Medulla oblongata (tissue), 1 donor: ENCODE results near the gene RGS7.

Experiments used
- DNase-seq: peaks from one replicate; pipeline ENCODE4 v3.0.0-alpha.2; 2015; ENCODE audit errors: extremely low spot score

Gene RGS7

DNA sequence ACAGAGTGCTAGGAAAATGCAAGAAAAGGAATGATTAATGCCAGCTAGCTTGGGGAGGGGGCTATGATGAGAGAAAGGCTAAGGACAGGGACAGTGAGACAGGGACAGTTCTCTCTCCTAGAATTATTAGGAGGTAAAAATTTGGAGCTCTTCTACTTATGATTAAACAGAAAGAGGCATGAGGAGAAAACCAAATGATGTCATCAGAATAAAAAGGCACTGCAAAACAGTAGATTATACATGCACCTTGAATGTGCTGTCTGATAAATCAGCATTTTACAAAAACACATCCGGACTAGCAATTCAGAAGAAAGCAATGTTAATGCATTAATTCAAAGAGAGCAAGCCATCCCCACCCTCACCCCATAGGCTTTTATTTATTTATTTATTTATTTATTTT lies 277.5 kb downstream of the RGS7 start:
- DNase-seq = no peak

DNA sequence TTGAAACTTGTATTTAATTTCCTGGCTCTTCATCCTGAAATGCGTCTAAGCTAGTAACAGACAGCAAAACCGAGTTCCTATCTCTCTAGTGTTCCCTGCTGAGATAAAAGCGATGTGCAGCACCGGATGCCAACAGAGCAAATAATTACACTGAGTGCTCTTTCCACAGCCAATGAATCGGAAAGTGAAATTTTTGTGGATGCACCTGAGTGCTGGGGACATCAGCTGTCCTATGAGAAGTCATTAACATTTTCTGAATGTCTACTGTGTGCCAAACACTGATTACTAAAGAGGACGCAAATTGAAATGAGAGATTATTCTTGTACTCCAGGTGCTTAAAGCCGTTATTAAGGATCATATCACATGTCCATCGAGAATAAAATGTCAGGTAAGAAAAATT lies 278.0 kb downstream of the RGS7 start:
- DNase-seq = no peak

DNA sequence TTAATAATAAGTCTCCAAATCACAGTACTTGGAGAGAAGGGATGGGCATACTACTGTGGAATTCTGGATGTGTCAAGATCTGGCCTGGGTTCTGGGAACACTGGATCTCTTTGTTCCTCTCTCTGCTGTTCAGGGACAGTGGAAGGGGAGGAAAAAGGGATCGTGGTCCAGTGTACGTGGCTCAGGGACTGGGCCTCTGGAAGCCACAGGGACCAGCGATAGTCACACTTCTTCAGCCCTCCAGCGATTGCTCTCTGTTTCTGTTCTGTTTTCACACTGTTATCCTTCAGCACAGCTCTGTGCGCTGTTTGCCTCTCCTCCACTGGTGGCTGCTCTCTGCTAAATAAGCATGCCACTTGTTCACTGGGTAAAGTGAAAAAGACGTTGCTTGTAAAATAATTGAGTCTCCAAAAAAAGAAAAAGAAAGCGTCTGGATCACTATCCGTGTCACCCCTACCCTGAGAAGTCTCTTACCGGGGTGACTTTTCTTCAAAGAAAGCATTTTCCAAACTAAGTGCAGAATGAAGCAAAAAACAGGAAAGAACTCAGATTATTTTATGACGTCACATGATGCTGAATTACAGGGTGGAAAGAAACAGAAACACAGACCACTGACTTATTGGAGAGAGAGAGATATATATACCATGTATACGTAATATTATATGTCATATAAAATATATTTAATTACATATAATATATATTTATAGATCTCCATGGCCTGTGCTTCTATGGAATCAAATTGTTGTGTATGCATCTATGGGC lies 279.4 kb downstream of the RGS7 start:
- peak; percentile 71 for DNase-seq

DNA sequence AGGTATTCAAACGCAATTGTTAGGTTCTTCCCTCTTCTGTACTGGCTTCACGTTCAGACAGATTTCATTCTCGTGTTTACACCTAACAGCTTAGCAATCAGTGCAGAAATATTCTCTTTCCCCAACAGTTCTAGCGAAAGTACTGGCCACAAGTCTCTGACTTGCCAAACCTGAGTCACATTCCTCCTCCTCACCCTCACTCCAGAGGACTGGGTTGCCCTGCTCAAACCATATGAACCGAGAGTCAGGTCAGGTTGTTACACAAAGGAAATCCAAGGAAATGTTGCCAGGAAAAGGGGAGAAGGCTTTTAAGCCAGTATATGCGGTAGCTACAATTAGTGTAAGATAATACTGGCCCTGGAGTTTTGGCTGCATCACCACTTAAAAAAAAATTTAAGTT lies 282.5 kb downstream of the RGS7 start:
- peak; percentile 15 for DNase-seq

DNA sequence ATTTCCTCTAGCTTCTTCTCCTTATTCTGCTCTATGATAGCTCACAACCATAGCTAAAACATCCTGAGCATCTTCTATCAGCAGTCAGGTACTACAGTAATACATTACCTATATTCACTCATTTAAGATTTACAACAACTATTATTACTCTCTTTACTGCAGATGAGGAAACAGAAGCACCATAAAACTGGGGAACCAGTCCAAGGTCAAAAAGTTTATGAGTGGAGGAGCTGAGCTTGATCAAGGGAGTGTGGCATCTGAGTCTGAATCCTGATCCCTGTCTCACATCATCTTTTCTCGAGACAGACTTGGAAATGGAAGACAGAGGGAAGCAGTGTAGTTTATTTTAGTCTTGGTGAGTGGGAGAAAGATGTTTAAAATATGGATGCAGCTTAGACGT lies 288.6 kb downstream of the RGS7 start:
- no peak for DNase-seq

DNA sequence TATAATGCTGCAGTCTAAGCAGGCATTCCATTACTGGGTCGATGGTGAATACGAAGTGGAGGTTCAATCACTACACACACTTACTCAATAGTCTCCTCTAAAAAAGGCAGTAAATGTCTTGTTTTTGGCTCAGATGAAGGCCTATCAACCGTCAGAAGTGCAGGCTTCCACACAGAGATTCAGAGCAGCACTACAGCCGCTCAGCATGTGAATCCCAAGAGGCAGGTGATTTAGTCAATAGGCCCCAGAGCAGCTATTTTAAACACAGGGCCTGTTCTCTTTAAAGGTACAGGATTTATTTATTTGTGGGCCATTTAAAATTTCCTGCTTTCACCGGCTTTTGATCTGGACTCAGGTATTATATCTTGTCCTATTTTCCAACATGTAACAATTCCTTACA lies 293.7 kb downstream of the RGS7 start:
- no peak for DNase-seq

DNA sequence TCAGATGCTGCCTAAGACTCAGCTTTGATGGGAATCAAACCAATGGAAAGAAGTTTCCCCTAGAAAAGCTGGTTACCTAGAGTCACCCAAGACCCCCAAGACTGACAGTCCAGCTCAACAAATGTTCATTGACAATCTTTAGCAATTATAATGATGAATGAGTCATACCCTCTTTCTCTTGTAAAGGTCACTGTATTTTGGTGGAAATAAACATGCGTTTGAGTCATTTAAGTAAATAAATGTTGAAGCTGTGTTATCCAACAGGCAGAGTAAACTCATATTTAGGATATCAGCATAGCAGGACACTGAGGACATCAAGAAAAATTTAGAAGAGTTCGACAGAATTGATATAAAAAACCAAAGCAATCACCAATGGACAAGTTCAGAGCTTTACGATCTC lies 295.9 kb downstream of the RGS7 start:
- no peak for DNase-seq

DNA sequence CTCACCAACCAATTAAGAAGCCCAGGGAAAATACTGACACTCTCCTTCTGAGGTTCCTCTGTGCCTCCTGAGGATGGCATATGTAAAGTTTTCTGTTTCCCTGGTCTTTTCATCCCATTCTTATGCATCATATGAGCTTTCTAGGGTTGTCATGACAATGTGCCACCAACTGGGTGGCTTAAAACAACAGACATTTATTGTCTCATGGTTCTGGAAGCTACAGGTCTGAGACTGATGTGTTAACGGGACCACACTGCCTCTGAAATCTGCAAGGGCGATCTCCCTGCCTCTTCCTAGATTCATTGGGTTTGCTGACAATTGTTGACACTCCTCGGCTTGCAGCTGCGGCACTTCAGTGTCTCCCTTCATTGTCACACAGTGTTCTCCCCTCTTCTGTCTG lies 308.4 kb downstream of the RGS7 start:
- no peak for DNase-seq

DNA sequence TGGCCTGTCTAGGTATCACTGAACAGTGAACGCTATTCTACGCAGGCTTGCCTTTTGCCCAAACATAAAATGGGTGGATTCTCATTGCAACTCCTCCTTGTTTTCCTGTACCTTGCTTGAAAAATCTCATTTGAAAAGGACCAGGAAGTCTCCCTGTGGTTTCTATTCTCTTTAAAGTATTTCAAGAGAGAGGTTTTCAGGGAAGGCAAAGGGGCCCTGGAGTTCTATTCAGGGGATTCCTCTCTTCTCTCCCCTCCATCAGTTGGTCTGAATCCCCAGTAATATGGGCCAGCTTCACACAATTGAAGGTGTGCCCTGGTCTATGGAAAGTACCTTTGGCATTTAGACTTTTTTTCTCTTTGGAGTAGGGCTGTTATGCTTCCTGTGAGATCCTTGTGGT lies 311.3 kb downstream of the RGS7 start:
- no peak for DNase-seq

DNA sequence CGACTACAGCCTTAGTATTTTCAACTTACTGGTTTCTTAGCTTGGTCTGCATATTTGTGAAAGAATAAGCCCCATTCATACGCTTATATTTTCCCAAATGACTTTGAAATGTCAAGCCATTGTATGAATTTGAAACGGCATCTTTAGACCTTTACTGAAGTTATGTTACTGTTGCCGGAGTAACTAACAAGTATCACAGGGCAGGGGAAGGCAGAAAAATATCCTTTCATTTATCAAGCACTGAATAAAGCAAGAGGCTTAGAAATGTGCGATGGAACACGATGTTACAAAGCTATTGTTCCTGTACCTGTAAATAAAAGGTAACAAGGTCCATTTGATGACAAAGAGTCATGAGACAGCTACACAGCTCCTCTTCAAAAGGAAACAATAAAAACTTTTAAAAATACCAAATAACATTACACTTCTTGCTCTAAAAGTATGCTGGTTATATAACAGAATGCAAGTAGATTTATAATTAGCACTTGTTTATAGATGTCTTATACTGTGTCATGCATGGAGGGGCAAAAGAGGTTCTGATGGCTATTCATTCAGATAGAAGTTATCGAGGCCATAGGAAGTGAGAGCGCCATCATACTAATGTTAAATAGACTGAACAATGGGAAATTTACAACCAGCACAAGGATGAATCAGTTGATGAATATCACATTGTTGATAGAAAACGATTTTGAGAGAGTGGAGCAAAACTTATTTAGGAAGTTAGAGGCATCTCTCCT lies 322.6 kb downstream of the RGS7 start:
- DNase-seq = no peak

DNA sequence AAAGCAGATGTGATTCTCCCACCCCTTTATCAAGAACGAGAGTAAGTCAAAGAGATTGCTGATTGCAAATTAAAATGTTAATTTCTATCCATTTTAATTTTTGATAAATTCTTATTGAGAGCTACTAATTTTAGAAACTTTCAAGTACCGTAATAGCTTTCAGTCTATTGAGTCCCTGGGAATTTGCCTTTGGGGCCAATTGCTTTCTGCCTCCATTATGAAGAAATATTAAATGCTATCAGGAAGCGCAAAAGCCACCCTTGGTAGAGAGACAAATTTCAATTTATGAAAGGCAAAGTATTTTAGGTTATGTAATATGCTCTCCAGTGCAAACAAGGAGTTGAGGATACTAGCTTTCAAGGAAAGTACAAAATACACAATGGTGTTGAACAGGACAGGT lies 332.2 kb downstream of the RGS7 start:
- DNase-seq = no peak

DNA sequence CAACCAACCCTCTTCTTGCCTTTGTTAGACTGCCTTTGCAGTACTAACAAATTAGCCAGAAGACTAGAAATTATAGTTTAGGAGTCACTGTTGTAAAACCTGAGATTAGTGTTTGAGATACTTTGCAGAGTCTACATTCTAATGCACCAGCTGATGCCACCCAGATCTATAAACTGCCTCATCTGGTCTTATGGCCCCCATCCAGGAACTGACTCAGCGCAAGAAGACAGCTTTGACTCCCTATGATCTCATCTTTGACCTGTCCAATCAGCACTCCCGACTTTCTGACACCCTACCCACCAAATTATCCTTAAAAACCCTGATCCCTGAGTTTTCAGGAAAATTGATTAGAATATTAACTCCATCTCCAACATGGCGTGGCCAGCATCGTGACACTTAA lies 334.6 kb downstream of the RGS7 start:
- DNase-seq = no peak

DNA sequence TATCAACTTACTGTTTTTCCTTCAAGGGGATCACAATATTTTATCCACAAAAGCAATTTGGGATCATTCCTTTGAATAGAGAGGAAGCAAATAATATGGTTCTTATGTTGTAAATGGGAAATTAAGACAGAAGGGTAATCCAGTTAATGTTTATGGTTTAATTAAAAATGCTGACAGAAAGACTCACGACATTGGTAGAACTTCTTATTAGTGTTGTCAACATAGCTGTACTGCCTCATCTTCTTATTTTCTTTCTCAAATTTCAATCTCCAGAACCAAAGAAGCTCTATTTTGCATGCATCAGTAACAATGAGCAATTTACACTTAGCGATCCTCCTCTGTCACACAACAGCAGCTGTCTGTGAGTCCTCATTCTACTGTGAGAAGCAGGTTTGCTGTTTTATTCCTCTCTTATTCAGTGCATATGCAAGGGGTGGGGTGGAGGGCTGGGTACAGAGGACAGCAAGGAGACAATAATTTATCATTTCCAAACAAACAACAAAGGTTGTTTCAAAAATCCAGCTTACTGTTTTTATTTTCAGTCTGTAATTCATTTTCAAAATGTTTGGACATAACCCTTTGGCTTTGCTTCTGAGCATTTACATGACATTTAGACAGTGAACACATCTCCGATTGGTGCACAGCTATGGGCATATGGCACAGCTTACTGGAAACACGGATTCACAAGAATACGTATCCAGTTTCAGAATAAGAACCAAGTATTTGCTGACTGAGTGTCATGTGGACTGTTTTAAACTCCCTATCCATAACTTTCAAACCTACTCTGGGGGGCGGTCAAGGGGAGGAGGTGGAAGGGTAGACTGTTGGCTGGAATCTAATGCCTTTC lies 335.9 kb downstream of the RGS7 start:
- no peak for DNase-seq

DNA sequence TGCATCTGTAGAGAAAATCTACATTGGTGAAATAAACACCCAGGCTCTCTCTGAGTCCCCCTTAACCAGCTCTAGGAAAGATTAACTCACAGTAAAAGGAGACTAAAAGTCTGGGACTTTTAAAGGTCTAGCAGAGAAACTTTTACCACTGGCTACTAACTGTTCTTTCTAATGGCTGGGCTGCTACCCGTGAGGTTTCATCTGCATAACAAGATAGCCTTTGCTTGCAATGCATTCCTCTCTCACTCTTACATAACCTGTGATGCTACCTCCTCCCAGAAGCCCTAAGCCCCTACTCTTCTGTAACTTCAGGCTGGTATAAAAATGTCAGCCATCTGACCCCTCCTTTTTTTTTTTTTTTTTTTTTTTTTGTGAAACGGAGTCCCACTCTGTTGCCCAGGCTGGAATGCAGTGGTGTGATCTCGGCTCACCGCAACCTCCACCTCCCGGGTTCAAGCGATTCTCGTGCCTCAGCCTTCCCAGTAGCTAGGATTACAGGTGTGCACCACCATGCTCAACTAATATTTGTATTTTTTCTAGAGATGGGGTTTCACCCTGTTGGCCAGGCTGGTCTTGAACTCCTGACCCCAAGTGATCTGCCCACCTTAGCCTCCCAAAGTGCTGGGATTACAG lies 344.2 kb downstream of the RGS7 start:
- no peak for DNase-seq

DNA sequence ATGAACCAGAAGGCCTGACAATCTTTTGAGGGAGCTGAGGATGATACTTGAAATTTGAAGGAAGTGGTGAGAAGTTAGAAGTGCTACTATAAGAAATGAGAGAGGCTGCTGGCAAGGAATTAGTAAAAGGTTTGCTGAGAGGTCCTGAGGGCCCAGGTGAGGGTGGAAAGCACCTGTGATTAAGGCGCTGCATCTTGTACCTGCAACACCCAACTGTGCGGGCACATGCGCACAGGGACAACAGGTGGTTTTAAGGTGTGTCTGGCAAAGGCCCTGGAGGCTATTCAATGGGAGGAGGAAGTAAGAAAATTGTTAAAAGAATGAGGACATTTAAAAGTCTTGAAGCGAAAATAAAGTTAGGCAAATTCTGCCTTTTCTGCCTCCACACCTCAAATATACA lies 349.3 kb downstream of the RGS7 start:
- no peak for DNase-seq

DNA sequence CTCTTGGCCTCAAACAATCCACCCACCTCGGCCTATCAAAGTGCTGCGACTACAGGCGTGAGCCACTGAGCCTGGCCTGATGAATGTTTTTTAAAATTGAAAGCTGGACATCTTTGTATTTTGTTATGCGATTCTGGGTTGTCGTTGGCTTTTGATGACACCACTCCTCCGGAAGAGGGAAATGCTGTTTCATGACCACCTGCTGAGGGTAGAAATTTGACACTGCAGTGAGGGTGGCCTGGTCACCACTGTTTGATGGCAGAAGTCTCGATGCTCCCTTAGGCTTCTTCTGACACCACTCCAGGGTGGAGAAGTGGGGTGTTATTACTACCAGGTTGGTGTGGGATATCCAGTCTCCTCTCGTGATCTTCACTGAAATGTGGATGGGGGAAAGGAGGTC lies 357.2 kb downstream of the RGS7 start:
- DNase-seq = no peak

DNA sequence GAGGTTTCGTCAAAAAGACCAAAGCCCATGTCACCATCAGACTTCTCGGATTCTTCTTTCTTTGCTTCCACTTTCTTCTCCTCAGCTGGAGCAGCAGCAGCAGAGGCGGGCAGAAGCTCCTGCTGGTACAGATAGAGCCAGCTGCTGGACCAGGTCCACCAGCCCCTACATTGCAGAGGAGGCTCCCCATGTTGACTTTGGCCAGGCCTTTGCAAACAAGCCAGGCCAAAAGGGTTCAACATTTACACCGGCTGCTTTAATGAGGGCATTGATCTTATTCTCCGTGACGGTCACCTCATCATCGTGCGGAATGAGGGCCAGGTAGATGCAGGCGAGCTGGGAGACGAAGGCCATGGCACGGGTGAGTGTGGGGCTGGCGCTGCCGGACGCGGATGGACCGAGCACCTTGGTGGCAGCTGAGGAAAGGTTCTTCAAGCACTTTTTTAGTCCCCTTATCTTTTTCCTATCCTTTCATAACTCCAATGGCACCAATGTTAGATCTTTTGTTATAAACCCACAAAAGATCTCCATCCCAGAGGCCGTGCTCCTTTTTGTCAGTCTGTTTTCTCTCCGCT lies 358.5 kb downstream of the RGS7 start:
- no peak for DNase-seq

DNA sequence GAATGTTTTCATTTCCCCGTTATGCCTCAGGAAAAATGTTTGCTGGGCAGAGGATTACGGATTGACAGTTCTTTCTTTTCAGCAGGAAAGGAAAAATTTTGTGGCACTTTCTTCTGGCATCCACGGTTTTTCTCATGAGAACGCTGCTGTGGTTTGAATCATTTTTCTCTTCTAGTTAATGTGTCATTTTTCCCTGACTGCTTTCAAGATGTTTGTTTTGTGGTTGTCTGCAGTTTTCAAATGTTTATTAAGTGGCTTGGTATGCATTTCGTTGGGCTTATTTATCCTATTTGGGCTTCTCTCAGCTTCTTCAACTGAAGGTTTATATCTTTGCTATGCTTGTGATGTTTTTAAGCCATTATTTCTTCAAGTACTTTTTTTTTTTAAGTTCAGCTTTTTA lies 359.0 kb downstream of the RGS7 start:
- DNase-seq = no peak

DNA sequence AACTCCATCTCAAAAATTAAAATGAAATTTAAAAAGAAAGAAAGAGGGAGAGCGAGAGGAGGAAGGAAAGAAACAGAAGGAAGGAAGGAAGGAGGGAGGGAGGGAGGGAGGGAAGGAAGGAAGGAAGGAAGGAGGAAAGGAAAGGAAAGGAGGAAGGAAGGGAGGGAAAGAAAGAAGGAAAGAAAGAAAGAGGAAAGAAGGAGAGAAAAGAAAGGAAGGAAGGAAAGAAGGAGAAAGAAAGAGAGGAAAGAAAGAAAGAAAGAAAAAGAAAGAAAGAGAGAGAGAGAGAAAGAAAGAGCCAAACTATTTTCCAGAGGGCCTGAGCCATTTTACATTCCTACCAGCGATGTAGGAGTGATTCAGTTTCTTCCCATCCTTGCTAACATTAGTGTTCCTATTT lies 364.0 kb downstream of the RGS7 start:
- no peak for DNase-seq

DNA sequence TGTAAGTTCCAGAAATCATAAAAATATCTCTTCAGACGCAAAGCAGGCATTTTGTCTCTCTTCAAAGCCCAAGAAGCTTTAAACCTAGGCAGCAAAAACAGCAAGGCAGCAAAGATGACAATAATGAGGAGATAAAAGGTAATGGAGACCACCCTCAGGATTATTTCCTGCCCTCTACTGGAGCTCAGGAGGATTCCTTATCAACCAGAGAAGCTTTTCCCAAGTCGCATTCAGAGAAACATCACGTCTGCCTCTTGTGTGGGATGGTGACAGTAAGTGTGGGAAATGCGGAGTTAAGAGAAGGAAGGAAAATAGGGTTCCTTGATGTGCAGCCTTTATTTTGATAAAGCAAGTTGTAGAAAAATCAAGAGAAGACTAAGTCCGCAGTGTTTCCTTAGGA lies 365.8 kb downstream of the RGS7 start:
- no peak for DNase-seq

DNA sequence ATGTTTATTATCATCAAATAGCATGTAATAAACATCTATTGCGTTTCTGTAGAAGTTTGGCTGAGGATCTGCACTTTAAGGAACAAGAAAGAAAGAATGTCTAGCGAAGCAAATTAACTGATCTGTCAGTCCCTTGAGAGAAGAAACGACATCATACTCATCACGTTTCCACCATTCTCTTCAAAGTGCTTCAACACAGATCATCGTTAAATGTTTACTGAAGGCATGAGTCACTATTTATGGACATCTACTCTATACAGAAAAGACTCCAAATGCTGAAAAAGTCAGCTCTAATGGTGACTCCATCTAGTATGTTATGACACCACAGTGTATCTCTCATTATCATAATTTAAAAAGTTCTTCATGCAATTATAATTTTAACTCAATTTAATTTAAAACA lies 369.1 kb downstream of the RGS7 start:
- DNase-seq = no peak

DNA sequence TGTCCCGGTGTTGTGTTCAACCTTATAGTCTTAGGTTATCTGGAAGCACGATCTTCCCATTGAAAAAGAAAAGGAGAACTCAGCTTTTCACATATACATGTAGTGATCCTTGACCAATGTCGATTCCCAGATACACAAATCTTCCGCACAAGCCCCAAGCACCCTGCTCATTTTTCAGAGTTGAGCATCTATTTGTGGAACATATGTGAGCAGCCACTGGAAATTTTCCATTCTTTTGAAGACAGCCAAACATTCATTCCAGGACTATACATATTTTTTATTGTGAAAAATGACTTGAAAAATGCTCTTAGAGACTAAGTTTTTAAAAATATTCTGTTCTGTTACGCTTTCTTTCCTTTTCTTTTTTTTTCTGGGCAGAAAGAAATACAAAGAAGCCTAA lies 371.9 kb downstream of the RGS7 start:
- DNase-seq = no peak
